ENCODE results near the gene CKMT2.

DNA sequence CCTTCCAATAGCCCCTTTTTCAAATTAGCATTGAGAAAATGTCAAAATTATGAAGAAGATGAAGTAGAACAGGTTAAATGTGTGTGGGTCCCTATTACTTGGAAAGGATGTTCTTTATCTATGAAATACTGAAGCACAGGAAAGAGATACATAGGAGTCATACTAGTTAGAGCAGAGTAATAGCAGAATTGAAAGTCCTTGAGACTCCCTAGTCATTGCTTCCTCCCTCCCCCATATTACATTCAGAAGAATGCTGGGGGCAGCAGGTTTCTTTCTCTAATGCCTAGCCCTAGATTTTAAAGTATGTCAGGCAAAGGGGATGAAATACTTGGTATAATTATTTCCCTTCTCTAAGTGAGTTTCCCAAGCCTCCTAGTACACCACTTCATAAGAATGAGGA lies 72.7 kb downstream of the CKMT2 start:
- TF ChIP-seq, protein P1, sequence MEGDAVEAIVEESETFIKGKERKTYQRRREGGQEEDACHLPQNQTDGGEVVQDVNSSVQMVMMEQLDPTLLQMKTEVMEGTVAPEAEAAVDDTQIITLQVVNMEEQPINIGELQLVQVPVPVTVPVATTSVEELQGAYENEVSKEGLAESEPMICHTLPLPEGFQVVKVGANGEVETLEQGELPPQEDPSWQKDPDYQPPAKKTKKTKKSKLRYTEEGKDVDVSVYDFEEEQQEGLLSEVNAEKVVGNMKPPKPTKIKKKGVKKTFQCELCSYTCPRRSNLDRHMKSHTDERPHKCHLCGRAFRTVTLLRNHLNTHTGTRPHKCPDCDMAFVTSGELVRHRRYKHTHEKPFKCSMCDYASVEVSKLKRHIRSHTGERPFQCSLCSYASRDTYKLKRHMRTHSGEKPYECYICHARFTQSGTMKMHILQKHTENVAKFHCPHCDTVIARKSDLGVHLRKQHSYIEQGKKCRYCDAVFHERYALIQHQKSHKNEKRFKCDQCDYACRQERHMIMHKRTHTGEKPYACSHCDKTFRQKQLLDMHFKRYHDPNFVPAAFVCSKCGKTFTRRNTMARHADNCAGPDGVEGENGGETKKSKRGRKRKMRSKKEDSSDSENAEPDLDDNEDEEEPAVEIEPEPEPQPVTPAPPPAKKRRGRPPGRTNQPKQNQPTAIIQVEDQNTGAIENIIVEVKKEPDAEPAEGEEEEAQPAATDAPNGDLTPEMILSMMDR (IDR thresholded peaks at IDR 0.05), result no peak
- TF ChIP-seq POLR2A (IDR thresholded peaks at IDR 0.05), result no peak
- no peak for TF ChIP-seq EP300 (IDR thresholded peaks at IDR 0.05)

Data from ovary (tissue), 3 donors.